Measurements from ENCODE around the gene ETHE1. TPM values are rescaled to one million over a fixed set of nuclear protein-coding genes. Genes with fewer than 3 reads are reported as not detected.

The ETHE1 gene
- total RNA-seq, 1 donor, result 78.2 TPM

- no peak overlapping the region for H3K4me3 ChIP-seq (ENCODE audit: low read depth, low read length)
- TF ChIP-seq, protein P1, sequence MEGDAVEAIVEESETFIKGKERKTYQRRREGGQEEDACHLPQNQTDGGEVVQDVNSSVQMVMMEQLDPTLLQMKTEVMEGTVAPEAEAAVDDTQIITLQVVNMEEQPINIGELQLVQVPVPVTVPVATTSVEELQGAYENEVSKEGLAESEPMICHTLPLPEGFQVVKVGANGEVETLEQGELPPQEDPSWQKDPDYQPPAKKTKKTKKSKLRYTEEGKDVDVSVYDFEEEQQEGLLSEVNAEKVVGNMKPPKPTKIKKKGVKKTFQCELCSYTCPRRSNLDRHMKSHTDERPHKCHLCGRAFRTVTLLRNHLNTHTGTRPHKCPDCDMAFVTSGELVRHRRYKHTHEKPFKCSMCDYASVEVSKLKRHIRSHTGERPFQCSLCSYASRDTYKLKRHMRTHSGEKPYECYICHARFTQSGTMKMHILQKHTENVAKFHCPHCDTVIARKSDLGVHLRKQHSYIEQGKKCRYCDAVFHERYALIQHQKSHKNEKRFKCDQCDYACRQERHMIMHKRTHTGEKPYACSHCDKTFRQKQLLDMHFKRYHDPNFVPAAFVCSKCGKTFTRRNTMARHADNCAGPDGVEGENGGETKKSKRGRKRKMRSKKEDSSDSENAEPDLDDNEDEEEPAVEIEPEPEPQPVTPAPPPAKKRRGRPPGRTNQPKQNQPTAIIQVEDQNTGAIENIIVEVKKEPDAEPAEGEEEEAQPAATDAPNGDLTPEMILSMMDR (IDR thresholded peaks at IDR 0.05; ENCODE audit: insufficient read depth, low read length), result no peak
- DNase-seq (ENCODE audit: low read depth), result no peak
Observed at GRCh38 chr19:43561139-43561970, 34.4 kb upstream of the ETHE1 start.

DNA sequence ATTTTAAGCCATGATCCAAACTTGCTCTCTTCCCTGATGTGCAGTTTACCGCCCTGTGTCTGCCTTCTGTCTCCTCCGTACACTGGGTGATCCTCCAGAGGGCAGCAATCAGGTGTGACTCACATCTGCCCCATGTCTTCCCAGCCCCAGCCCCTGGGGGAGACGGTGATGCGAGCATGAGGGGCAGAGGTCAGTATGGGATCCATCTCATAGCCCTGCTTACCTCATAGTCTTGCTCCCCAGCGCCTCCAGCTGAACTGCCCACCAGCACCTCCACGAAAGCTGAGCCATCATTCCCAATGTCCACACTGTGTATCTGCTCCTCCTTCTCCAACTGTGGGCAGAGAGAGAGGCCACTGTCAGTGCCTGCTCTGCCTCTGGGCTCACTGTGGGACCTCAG is 33.7 kb upstream of the ETHE1 start:
- TF ChIP-seq, protein P1 (IDR thresholded peaks at IDR 0.05; ENCODE audit: insufficient read depth, low read length), result no peak
- no peak for DNase-seq (ENCODE audit: low read depth)
- no peak overlapping the region for H3K4me3 ChIP-seq (ENCODE audit: low read depth, low read length)

DNA sequence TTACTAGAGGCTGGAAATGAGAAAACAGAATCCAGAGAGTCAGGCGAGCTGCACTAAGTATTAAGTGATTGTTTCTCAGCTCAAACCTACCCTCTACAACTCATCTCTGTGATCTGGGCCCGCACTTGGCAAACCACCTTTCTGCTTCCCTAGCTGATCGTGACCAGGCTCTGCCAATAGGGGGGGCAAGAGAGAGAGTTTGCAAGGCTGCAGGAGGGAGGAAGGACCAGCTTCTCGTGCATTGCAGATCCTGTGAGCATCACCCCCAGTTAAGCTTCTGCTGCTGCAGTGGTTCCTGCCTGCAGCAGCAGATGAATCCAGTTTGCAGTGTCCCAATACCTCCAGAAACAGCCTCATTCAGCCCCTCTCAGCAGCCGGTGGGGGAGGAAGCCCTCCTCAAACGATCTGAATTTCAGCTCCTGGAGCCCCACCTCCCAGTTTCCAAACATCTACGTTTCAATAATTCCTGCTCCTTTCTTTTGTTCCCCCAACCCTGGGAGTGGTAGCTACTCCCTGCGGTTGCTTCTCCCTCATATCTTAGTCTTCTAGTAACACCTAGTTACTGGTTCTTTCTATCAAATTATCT is 28.3 kb upstream of the ETHE1 start:
- TF ChIP-seq, protein P1 (IDR thresholded peaks at IDR 0.05; ENCODE audit: insufficient read depth, low read length), result peak; percentile 91
- no peak overlapping the region for H3K4me3 ChIP-seq (ENCODE audit: low read depth, low read length)
- DNase-seq (ENCODE audit: low read depth), result peak; percentile 71

DNA sequence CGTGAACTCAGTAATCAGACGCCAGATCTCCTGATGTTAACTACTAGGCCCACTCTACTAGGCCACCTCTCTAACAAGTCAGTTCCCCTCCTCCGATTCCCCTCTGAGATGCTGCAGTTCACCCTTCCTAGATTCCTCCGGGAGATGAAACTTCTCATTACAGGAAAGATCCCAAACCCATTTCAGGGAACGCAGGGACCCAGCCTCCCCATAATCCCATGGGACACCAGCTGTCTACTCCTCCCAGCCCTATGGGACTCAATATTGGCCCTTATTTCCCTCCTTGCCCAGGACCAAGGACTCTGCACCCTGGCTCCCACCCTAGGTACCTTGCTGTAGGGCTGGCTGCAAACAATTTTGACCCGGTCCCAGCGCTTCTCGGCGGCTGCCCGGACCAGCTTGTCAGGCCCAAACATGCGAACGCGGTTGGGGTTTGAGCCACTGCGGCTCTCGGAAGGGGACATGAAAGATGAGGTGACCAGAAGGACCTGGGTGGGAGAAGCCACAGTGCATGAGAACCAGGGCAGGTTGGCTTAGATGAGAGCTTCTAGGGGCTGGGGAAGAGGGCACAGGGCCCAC is 27.4 kb upstream of the ETHE1 start:
- TF ChIP-seq, protein P1 (IDR thresholded peaks at IDR 0.05; ENCODE audit: insufficient read depth, low read length), result no peak
- H3K4me3 ChIP-seq (ENCODE audit: low read depth, low read length), result no peak overlapping the region
- no peak for DNase-seq (ENCODE audit: low read depth)

DNA sequence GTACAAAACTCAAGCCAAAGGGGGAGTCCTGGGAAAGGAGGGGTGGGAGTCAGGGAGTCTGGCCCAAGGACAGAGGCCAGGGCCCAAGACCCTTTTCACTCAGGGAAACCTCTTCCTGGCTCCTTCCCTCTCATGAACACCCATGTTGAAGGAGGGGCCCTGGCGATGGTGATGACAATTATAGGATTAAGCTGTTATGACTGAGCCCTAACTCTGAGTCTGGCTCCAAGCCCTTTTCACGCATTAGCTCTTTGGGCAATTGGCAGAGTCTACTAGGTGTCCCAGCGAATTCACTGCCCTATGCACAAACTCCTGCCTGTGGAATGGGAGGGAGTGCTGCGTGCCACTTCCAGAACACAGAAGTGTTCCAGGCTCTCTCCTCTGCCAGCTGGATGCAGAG is 26.7 kb upstream of the ETHE1 start:
- no peak overlapping the region for H3K4me3 ChIP-seq (ENCODE audit: low read depth, low read length)
- TF ChIP-seq, protein P1 (IDR thresholded peaks at IDR 0.05; ENCODE audit: insufficient read depth, low read length), result no peak
- DNase-seq (ENCODE audit: low read depth), result no peak

- TF ChIP-seq, protein P1 (IDR thresholded peaks at IDR 0.05; ENCODE audit: insufficient read depth, low read length), result no peak
- no peak for DNase-seq (ENCODE audit: low read depth)
- no peak overlapping the region for H3K4me3 ChIP-seq (ENCODE audit: low read depth, low read length)
Observed at GRCh38 chr19:43552616-43553015, 25.6 kb upstream of the ETHE1 start.
